IPS-18c (cell line): ENCODE data around the gene DSCAM.

ENCODE experiments used
- H3K4me3 ChIP-seq: 2 replicates; pipeline ENCODE4 v1.7.0; 2013; ENCODE audit warnings: low read depth, mild to moderate bottlenecking, low read length, moderate library complexity; ENCODE audit not compliant: insufficient read depth
- H3K9me3 ChIP-seq: one replicate; pipeline ENCODE4 v1.6.1; 2013; ENCODE audit warnings: mild to moderate bottlenecking, low read length, moderate library complexity; ENCODE audit not compliant: control insufficient read depth, insufficient read depth

Gene DSCAM

DNA sequence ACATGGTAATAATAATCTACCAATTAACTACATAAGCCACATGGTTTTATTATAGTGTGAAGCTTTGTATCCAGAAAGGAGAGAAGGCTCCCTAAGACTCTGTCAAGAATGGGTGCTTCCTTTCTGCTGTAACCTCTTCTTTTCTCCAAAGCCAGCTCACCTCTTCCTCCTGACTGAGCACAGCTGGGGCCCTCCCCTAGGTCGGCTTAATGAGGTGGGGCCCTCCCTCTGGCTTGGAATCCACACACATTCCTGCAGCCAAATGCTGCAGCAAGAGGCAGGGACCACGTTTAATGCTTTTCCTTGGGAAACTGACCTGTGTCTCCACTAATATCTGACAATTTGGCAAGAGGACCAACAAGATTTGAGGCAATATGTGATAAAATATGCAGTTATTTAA is 94.8 kb downstream of the DSCAM start:
- Histone ChIP-seq H3K9me3 (no peaks in the 10 kb centered on the region), H3K4me3 (no peak overlapping the region)

DNA sequence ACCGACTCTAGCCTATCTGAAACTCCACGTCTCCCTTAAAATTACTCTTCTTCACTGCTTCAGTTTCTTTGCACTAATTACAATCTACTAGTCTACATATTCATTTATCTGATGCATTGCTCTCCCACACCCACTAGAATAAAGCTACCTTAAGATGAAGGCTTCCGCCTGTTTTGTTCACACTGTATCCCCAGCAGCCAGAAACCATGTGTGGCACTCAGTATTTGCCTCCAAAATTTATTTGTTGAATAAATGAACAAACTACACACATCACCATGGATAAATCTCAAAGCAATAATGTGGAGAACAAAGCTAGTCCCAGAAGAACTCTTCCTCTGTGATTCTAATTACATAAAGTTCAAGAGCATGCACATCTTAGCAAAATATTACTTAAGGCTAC is 95.7 kb downstream of the DSCAM start:
- Histone ChIP-seq H3K9me3 (no peaks in the 10 kb centered on the region), H3K4me3 (no peak overlapping the region)

DNA sequence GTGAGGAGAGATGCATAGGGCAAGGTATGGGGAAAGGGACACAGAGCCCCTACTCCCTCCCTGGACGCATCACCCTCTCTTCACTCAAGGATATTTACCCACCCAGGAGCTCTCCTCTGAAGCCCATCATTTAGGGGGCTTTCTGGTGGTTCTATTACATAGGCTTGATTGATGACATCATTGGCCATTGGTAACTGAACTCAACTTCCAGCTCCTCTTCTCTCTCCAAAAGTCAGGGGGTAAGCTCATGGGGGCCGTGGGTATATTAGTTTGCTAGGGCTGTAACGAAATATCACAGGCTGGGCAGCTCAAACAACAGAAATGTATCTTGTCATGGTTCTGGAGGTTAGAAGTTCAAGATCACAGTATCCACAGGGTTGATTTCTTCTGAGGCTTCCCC is 110.8 kb downstream of the DSCAM start:
- H3K4me3 ChIP-seq: no peak overlapping the region
- no peaks in the 10 kb centered on the region for H3K9me3 ChIP-seq

DNA sequence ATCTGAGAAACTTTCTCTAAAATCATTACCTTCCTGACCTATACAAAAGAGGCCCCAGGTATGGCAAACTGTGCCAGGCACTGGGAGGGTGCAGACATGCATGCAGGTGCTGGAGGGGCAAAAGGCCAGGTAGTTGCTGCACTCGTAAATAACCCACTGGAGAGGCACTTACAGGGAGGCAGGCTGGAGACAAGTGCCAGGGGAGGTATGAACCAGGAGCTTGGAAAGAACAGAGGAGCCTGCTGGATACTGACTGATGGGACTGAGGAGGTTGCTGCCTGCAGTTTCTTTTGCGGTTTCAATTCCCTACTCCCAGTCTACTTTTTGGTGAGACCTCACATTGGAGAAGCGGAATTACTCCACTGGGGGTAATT is 113.9 kb downstream of the DSCAM start:
- Histone ChIP-seq H3K9me3 (no peaks in the 10 kb centered on the region), H3K4me3 (no peak overlapping the region)

DNA sequence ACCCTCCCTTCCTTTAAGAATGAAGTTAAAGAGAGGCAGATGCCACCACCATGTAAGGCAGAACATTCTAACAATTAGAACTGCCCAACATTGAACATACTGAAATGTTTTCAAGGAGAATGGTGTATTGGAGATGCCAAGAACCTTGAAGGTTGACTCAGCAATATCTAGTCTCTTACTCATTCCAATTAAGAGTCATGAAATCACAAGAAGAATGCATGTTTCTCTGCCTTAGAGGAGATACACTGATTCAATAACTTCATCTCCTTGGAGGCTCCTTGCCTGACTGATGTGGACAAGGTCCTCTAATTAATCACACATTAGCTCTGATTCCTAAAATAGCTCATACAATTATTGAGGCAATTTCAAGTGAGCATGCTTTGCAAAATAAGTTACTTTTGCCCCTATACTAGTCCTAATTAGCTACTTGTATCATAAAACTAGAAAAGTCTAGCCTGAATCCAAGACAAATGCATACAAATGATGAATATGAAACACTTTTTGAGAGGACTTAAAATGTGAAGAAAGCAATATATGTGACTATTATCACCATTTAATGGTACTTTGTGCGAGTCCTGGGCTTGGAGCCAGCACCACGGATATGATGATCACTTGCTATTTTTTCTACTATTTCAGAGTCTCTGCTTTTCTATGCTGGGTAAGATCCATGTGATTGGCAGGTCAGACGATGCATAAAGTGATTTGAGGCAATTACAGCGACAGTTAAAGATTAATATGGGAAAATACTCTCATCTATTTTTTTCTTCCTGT is 114.5 kb downstream of the DSCAM start:
- Histone ChIP-seq H3K9me3 (no peaks in the 10 kb centered on the region), H3K4me3 (no peak overlapping the region)

DNA sequence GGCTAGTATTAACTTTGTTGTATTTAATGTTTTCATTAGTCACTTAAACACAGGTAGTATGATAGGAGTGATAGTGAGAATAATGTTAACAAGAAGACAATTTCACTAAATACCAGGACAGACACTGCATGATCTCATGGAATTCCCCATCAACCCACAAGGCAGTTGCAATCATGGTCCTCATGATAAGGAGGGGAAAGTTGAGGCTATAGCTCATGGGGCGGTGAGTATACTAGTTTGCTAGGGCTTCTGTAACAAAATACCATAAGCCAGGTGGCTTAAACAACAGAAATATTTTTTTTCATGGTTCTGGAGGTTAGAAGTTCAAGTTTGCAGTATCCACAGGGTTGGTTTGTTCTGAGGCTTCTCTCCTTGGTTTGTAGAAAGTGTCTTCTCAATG is 115.8 kb downstream of the DSCAM start:
- no peaks in the 10 kb centered on the region for H3K9me3 ChIP-seq

DNA sequence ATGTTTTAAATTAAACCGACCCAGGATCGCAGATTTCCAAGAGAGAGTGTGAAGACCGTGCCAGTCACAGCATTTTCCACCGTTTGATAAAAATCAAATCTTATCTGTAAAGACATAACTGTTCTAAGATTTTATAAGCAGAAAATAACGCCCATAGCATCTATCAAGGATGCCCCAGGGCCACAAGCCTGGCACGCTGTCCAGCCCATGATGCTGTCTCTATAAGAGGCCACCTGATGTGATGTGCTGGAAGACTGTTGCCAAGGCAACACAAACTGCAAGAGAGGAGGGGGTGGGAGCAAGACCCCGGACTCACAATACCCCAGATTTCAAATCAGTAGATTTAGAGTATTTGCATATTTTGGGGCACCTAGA is 116.5 kb downstream of the DSCAM start:
- H3K4me3 ChIP-seq: no peak overlapping the region
- H3K9me3 ChIP-seq: no peaks in the 10 kb centered on the region

More for the DNA sequence above, 115.8 kb downstream of the DSCAM start:
- H3K4me3 ChIP-seq: no peak overlapping the region

DNA sequence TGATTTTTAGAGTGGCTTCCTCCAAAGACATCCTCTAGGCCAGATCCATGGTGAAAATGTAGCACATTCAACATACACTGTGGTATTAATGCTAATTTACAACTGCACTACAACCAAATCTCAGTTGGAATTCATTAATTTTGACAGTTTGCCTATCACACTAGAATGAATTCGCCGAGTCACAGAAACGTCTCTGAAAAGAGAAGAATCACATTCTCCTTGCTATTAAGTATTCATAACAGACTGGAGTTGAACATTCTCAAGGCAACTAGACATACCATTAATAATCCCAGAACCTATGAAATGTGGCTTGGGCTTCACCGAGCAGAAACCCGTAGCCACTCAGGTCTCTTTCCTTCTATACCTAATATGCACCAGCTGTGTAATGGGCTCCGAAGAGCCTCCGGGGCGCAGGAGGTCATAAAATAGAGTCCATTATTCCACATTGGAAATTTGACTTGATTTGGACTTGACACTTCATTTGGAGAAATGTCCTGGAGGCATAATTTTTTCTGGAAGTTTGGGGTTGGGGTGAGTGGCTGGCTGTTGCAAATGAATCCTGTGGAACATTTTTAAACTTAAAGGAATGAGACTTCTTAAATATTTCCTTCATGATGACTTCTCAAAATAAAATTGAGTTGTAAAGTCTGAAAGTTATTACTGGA is 117.1 kb downstream of the DSCAM start:
- no peak overlapping the region for H3K4me3 ChIP-seq
- no peaks in the 10 kb centered on the region for H3K9me3 ChIP-seq

DNA sequence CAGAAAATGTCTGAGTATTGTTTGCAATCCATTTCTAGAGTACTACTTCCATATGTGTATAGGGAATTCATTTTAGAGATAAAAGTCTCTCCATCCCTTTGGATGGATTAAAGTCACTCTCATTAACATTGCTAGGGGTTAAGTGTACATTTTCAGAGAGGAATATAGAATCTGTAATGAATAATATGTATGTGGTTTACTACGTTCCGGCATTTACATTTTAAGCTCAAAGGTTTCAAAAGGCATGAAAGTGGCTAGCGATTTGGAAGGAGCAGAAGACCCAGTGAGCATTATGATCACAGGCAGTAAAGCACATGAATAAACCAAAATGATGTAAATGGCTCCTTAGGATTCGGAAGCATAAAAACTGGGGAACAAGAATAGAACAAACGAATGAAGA is 123.0 kb downstream of the DSCAM start:
- Histone ChIP-seq H3K4me3 (no peak overlapping the region), H3K9me3 (no peaks in the 10 kb centered on the region)

DNA sequence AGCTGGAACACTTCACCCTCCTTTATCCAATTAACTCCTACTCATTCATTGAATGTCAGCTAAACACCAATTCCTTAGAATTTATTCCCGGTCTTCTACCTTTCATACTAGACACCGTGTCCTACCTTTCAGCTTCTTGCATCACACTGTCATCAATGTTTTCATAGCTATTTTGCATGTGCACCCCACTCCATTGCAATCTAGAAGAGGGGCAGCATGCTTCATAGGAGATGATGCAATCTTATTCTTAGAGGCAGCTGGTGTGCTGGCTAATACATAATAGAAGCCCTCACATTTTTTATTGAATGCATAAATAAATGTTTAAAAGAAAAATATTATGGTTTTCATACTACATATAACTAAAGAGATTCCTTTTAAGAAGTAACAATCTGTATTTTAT is 123.6 kb downstream of the DSCAM start:
- H3K9me3 ChIP-seq: no peaks in the 10 kb centered on the region

DNA sequence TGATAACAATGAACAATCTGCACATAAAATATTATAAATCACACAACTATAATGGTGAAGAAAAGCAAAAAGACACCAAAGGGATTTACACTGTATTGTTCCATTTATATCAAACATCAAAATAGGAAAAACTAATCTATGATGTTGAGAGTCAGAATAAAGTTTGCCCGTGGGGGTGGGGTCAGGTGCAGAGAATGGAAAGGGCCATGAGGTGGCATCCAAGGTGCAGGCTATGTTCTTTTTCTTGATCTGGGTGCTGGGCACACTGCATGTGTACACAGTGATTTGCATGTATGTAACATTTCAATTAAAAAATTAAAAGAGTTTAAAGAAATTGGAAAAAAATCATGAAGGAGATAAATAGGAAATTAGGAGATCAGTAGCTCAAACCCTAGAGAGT is 127.3 kb downstream of the DSCAM start:
- H3K4me3 ChIP-seq: no peak overlapping the region

More for the DNA sequence above, 123.6 kb downstream of the DSCAM start:
- no peak overlapping the region for H3K4me3 ChIP-seq

DNA sequence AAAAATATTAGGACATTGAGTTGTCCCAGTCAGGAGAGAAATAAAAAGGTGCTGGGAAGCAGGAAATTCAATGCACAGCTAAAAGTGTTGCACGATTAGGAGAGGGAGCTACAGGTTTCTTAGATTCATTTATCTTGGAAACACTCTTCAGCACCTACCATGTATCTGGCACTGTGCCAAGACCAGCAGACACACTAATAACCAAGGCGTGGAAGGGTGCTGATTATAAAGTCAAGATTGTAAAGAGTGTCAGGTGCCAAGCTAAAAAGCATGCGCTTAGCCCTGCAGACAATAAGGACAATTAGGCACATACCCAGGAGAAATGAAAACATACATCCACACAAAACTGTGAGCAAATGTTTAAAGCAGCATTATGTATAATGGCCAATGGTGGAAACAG is 129.9 kb downstream of the DSCAM start:
- no peak overlapping the region for H3K4me3 ChIP-seq
- no peaks in the 10 kb centered on the region for H3K9me3 ChIP-seq

More for the DNA sequence above, 127.3 kb downstream of the DSCAM start:
- H3K9me3 ChIP-seq: no peaks in the 10 kb centered on the region

DNA sequence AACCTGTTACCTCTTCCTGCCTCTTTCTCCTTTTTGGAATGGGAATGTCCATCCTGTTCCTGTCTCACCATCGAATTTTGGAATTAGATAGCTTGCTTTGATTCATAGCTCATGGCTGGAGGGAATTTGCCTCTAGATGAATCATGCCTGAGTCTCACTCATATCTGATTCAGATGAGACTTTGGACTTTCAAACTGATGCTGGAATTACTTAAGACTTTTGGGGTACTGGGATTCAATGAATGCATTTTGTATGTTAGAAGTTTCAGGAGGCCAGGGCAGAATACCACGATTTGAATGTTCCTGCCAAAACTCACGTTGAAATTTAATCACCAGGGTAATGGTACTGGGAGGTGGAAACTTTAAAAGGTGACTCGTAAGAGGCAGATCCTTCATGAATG is 132.4 kb downstream of the DSCAM start:
- H3K4me3 ChIP-seq: no peak overlapping the region

DNA sequence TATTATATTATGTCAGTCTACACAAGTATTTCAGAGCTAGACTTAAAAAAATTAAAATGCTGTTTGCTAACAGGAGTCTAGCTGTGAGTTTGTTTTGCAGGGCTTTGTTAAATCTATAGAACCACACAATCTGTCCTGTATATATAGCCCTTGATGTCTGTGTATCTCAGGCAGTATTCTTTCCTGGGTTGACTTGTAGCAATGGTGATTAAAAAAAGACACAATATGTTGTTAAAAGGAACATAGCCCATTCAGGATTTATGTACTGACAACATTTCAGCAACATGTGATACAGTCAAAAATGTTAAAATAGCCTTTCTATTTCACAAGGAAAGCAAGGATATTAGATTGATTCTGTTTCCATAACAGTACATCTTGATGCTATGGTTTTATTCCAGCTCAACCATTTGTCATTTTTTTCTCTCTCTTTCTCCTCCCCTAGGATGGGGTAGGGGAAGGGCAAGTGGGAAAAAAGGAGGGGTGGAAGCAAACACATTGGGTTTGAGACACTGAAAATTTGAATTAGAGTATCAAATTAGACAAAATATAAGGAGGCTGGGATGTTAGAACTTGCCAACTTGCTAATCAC is 139.2 kb downstream of the DSCAM start:
- Histone ChIP-seq H3K9me3 (no peaks in the 10 kb centered on the region), H3K4me3 (no peak overlapping the region)

More for the DNA sequence above, 132.4 kb downstream of the DSCAM start:
- H3K9me3 ChIP-seq: no peaks in the 10 kb centered on the region

DNA sequence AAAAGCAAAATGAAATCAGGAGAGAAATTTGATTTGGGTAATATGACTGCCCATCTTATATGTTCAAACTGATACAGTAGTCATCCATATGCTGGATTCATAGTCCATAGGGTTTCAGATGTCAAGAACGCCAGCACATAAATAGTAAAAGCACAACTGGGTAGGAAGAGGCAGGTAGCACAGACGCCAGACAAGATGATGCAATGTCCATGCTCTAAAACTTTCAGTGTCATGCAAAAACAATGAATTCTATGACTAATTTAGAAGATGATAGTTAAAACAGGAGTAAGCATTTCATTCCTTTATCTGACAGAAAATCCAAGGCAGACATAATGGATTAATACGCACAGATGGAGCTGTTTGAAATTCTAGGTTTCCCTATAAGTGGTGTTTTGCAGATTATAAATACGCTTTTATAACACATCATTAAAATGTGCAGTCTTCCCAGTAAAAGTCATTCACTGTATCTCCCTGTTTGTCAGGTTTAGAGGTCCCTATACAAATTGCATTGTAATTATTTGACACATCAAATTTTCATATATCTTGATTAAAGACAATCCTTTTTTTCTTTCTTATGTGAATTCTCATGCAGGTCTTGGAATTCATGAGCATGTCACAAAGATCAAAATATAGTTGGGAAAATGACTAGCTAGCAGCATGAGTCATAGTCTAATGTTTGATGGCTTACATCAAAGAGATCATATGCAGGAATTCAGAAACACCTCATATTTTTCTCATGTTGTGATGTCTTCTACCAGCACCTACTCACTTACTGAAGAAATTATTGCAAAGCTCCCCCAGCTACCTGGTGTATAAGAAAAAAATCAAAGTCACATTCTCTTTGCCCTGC is 139.9 kb downstream of the DSCAM start:
- Histone ChIP-seq H3K4me3 (no peak overlapping the region), H3K9me3 (no peaks in the 10 kb centered on the region)

DNA sequence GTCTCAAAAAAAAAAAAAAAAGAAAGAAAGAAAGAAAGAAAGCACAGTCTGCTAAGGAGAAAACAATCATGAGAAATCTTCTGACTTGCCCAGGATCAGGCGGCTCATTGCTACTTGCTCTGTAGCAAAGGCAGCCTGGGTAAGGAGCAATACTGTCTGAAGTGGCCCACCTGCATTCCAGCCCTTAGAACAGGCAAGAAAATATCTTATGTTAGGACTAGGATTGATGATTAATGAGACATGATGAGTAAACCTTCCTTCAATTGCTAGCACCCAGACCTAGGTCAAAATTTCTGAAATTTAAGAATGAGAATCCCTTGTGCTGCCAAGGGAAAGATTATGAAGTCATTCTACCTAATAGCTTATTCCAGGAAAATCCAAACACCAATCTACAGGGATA is 140.8 kb downstream of the DSCAM start:
- H3K9me3 ChIP-seq: no peaks in the 10 kb centered on the region
- H3K4me3 ChIP-seq: no peak overlapping the region

DNA sequence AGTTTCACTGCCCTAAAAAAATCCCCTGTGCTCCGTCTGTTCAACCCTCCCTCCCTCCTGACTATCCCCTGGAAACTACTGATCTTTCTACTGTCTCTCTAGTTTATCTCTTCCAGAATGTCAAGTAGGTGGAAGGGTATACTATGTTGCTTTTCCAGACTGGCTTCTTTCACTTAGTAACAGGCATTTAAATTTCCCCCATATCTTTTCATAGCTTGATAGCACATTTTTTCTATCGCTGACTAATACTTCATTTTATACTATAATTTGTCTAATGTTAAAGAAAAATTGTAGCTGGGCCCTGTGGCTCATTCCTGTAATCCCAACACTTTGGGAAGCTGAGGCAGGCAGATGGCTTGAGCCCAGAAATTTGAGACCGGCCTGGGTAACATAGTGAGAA is 142.8 kb downstream of the DSCAM start:
- Histone ChIP-seq H3K9me3 (no peaks in the 10 kb centered on the region), H3K4me3 (no peak overlapping the region)

DNA sequence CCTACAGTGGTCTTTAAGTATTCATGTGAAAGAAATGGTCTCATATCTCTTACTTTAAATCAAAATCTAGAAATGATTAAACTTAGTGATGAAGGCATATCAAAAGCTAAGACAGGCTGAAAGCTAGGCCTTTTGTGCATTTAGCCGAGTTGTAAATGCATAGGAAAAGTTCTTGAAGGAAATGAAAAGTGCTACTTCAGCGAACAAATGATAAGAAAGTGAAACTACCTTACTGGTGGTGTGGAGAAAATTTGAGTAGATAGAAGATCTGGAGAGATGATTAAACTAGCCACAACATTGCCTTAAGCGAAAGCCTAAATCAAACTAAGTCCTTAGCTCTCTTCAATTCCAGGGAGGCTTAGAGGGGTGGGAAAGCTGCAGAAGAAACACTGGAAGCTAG is 147.6 kb downstream of the DSCAM start:
- Histone ChIP-seq H3K4me3 (no peak overlapping the region), H3K9me3 (no peaks in the 10 kb centered on the region)
